K562 treated with DMSO at 1 percent for 48 hours (cell line): ENCODE results near the gene ZNF25. TPM values are rescaled to one million over a fixed set of nuclear protein-coding genes. Genes with fewer than 3 reads are reported as not detected.

Source experiments
- total RNA-seq: library from RNA; unstranded; fragments of 300-600 nt; gene quantifications from 2 replicates; pipeline ENCODE4 v1.2.3, GENCODE V29; 2022; ENCODE audit warnings: low replicate concordance; ENCODE audit errors: extremely low read depth

The ZNF25 gene
- not detected in 2 replicates for total RNA-seq

DNA sequence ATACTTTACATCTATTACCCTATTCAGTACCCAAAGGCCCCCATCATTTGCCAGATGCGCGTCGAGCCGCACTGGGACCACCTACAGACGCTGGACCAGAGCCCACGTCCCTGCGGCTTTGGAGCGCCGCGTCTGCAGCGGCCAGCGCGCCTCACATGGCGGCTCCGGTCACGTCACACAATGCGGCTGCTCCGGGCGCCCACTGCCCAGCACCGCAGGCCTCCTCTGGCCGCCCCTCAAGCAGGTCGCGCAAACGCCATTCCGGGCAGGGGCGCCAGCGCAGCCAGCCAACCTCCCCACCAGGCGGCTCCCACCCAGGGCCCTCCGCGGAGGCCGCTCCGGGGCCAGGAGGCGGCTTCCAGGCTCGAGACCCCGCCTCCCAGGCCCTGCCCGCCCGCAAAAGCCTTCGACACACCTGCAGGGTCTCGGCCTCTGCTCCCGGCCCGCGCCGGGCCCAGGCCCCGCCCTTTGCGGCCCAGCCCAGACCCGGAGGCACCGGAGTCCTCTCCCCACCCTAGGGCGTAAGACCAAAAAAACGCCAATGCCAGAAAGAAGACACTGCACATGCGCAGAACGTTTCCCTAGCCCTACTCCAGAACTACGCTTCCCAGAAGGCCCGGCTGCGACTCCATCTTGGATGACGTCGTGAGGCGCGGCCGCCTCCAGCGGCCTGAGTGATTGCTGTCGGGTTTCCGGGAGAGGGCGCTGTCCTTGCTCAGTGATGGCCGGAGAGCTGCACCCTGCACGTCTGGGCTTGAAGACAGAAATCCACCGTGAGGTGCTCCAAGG, at the start of gene ZNF25:
Gene ZNF25 (minus strand): TSS at position 557 of the 789 bp plus-strand sequence. CDS start 4,925 bp downstream, outside the sequence.

DNA sequence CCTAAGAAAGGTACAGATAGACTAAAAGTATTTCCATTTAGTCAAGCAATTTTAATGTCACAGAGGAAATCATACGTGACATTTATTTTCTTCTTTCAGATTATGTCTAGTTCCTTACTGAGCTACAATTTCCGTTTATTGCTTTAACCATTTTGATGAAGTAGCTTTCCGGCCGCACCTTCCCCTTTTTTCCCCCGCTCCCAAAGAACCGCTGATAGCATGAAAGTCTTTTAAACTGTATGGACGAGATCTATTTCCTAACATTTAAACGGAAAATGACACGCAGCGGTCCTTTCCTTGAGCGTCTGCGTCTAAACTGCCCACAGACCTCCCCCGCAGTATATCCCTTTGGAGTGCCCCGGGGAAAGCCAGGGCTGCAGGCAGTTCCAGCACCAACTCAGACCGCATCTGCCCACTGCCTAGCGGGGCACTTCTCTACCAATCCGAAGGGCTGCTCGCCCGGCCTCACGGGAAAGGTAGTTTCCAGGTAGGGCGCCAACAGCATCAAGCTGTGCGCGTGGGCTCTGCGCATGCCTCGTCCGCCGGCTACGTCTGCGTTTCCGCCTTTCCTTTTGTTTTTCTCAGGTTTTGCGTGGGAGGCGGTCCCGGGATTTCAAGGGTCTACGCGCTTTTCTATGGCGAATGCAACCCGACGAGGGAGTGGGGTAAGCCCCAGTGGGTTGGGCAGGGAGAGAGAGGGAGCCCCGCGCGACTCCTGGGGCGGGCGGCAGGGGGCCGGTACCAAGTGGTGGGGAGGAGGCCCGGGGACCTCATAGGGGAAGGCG, 33.9 kb upstream of the ZNF25 start, which contains the start of gene ZNF33A:
Gene ZNF33A (plus strand): TSS at position 557 of the 785 bp plus-strand sequence. CDS start 1,667 bp downstream, outside the sequence.

Other genes with a start within 250 kb of the ZNF25 start
- not detected in 2 replicates for gene ZNF248, start 119.0 kb downstream of the ZNF25 start, total RNA-seq
- gene ZNF33A, start 34.0 kb upstream of the ZNF25 start, total RNA-seq, result not detected in 2 replicates
- gene ZNF37A, start 117.7 kb upstream of the ZNF25 start, total RNA-seq, result not detected in 2 replicates